HG03571 (cell line): Measurements from ENCODE around the gene CTNNBIP1.
"Not testable (repeated sequence)": the region's sequence is repeated elsewhere in the genome, so short reads cannot be mapped to it uniquely, and the experiment has no call there.

Experiments used
- ATAC-seq: cut with Tn5 transposase; IDR thresholded peaks from one replicate; pipeline ENCODE4 v1.9.1; 2021; ENCODE audit not compliant: unreplicated experiment

The CTNNBIP1 gene

DNA sequence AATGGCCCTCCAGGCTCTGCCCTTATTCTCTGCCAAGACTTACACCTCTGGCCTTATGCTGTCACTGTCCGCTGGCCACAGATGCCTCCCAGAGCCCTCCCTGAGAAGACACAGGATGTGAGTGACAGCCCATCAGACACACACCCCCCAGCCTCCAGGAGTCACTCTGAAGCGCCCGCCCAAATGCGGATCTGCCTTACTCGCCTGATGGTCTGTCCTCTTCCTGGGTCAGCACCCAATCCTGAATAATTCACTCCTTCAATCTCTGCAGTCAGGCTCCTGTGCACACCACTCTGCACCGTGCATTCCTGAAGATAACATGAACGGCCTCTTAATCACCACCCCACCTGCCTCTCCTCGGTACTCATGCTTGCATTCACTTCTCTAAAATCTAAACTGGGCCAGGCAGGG is 101.0 kb downstream of the CTNNBIP1 start:
- no peak for ATAC-seq

DNA sequence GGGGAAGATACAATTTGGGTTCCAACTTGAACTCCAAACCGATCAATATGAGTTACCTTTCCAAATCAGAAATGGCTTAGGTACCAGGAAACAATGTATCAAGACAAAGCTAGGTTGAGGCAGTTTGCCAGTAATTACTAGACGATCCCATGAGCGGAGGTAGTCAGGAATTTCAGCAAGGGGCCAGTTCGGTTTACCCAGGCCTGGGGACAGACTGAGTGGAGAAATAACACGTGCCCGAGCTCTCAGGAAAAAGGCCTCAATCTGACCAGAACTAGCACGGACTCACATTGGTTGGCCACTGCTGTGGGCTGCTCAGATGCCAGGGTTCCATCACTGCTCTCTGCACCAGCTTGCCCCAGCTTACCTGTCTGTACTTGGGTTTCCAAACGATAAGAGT is 101.6 kb downstream of the CTNNBIP1 start:
- no peak for ATAC-seq

DNA sequence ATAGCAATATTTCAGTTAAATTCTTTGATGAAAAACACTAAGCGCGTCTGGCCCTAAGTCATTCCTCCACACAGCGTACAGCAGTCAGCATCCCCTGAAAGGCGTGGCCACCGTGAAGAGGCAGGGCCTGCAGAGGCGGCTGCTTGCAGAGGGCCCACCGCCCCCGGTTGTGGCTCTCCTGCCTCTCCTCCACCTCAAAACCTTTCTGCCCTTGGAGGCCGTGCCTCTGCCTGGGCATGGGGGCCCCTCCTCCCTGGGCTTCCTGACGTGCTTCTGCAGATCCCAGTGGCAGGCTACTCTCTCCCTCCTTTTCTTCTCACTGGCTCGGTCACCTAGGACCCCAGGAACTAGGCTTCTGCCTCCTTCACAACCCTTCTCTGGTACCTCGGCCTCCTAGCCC is 102.5 kb downstream of the CTNNBIP1 start:
- no peak for ATAC-seq

DNA sequence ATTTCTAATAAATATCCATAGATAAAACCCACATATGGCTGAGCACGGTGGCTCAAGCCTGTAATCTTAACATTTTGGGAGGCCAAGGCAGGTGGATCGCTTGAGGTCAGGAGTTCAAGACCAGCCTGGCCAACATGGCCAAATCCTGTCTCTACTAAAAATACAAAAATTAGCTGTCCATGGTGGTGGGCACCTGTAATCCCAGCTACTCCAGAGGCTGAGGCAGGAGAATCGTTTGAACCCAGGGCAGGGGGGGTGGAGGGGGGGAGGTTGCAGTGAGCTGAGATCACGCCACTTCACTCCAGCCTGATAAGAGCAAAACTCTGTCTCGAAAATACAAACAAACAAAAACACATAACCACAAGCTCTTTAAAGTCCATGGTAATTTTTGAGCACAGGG is 104.1 kb downstream of the CTNNBIP1 start:
- ATAC-seq, result not testable (repeated sequence)

DNA sequence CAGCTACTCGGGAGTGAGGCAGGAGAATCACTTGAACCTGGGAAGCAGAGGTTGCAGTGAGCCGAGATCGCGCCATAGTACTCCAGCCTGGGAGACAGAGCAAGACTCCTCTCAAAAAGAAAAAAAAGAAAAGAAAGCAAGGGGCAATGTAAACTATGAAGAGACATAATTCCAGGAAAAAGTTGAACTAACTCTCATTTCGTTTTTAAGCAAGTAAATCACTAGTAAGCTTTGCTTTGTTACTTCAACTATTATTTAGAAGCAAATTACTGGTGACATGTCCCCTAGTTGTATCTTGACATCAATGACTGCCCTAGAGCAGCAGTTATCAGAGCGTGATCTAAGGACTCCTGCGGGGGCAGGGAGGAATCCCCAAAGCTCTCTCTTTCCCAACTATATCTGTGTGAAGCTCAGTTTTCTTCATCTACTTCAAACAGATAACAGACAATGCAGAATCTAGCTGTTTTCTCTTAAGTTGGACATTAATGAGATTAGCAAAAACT is 105.0 kb downstream of the CTNNBIP1 start:
- no peak for ATAC-seq

DNA sequence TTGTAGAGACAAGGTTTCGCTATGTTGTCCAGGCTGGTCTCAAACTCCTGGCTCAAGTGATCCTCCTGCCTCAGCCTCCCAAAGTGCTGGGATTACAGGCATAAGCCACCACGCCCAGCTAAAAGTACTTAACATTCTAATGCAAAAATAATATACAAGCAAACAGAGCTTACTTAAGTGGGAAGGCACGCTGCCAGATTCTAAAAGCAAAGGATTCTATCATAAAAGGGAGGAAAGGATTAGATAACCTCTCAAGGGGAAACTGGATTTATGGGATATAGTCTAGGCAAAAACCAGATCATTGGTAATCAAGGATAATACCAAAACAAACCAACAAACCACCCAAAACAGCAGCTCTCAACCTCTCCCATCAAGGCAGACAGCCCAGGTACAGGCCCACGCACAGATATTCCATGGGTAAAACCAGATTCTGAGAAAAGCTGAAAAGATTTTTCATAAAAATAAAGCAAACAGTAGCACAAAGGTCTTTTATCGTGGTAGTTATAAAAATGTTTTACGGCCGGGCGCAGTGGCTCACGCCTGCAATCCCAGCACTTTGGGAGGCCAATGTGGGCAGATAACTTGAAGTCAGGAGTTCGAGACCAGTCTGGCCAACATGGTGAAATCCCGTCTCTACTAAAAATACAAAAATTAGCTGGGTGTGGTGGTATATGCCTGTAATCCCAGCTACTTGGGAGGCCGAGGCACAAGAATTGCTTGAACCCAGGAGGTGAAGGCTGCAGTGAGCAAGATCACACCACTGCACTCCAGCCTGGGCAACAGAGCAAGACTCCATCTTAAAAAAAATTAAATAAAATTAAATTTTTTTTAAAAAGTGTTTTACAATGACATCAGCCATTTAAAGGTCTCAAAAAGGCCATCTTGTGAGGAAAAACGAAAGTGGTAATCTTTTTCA is 106.8 kb downstream of the CTNNBIP1 start:
- ATAC-seq, result not testable (repeated sequence)

DNA sequence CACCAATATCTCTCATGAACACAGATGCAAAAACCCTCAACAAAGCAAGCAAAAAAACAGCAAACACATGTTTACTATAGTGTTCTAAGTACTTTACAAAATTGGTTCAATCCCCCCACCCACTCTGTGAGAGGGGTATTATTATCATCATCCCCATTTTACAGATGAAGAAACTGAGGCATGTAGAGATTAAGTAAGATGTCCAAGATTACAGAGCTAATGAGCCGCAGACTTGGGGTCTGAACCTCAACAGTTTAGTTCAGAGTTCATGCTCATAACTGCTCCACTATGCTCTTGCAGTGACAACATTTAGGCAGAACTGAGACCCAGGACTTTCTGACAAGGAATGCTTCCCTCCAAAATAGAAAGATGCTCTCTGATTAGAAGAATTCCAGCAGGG is 108.2 kb downstream of the CTNNBIP1 start:
- no peak for ATAC-seq
